Activated CD4-positive, alpha-beta T cell treated with anti-CD3 and anti-CD28 coated beads for 36 hours (primary cell): Measurements from ENCODE around the gene VAPB. TPM values are rescaled to one million over a fixed set of nuclear protein-coding genes. Genes with fewer than 3 reads are reported as not detected.

Source experiments
- ATAC-seq: fragments of 200-7000 bp; cut with Tn5 transposase; one replicate; pipeline ENCODE4 v1.10.0; 2021; ENCODE audit warnings: mild to moderate bottlenecking, moderate library complexity
- CTCF ChIA-PET: fragments of 350-600 bp; sonication (Branson Sonifier 250); formaldehyde crosslinking; loops from one replicate; lab custom pipeline; 2021; ENCODE audit warnings: antibody characterized with exemption; lab: Charles Lee
- POLR2A ChIA-PET: fragments of 350-600 bp; sonication (Branson Sonifier 250); formaldehyde crosslinking; loops from one replicate; lab custom pipeline; 2021; ENCODE audit warnings: antibody characterized with exemption, inconsistent platforms; lab: Charles Lee
- DNase-seq: peaks from one replicate; pipeline ENCODE4 v3.0.0-alpha.2; 2020
- H3K27ac Mint-ChIP-seq: one replicate; pipeline ENCODE4 v1.8.0; 2021; ENCODE audit warnings: mixed read lengths
- H3K27me3 Mint-ChIP-seq: one replicate; pipeline ENCODE4 v1.8.0; 2021; ENCODE audit warnings: mixed read lengths
- H3K36me3 Mint-ChIP-seq: one replicate; pipeline ENCODE4 v1.8.0; 2021; ENCODE audit warnings: low read depth, mixed read lengths
- H3K4me1 Mint-ChIP-seq: one replicate; pipeline ENCODE4 v1.8.0; 2021; ENCODE audit warnings: mixed read lengths
- H3K4me3 Mint-ChIP-seq: one replicate; pipeline ENCODE4 v1.8.0; 2021; ENCODE audit warnings: mild to moderate bottlenecking, moderate library complexity, mixed read lengths
- H3K9me3 Mint-ChIP-seq: one replicate; pipeline ENCODE4 v1.8.0; 2021; ENCODE audit warnings: low read depth, mixed read lengths
- intact Hi-C, 2 experiments: fragments of 100-400 bp; cut with DNase I in 1 of 2; cut with micrococcal nuclease in 1 of 2; formaldehyde crosslinking; loops; one replicate each; pipeline versions ENCODE4 v1.14.2 to v1.15.1; 2022 to 2024; cut with DNase I, micrococcal nuclease
- total RNA-seq, 2 experiments: library from RNA; stranded (reverse); gene quantifications; one replicate each; pipeline ENCODE4 v1.2.3, GENCODE V29; 2021

VAPB gene
- total RNA-seq, 2 experiments from 2014 or later, result 43.9 to 54.5 TPM

GRCh38 chr20:58377766-58378401, 11.1 kb upstream of the VAPB start:
- Mint-ChIP-seq H3K36me3 (peaks cover 2% of the 10 kb centered on the region), H3K27ac (no peak overlapping the region), H3K4me3 (no peak overlapping the region), H3K4me1 (no peaks in the 10 kb centered on the region), H3K9me3 (peaks cover 9% of the 10 kb centered on the region), H3K27me3 (peaks cover 23% of the 10 kb centered on the region)
- ATAC-seq (no peak), DNase-seq (no peak)
- intact Hi-C loops, result no loop called here
- POLR2A ChIA-PET, result no interaction called here
- CTCF ChIA-PET, result no interaction called here

GRCh38 chr20:58378704-58379103, 10.3 kb upstream of the VAPB start:
- Mint-ChIP-seq H3K27me3 (peaks cover 23% of the 10 kb centered on the region), H3K4me3 (no peak overlapping the region), H3K36me3 (peaks cover 2% of the 10 kb centered on the region), H3K4me1 (no peaks in the 10 kb centered on the region), H3K9me3 (peaks cover 9% of the 10 kb centered on the region), H3K27ac (no peak overlapping the region)
- ATAC-seq, result no peak
- ChIA-PET CTCF (no interaction called here), POLR2A (no interaction called here)
- DNase-seq, result no peak
- intact Hi-C loops, result no loop called here

DNA sequence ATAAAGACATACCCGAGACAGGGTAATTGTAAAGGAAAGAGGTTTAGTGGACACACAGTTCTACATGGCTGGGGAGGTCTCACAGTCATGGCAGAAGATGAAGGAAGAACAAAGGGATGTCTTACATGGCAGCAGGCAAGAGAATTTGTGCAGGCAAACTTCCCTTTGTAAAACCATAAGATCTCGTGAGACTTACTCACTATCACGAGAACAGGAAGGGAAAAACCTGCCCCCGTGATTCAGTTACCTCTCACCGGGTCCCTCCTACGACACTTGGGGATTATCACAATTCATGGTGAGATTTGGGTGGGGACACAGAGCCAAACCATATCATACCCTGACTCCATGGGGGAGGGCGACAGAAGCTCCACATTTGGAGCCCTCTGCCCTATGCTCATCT, 7.4 kb upstream of the VAPB start:
- H3K9me3 Mint-ChIP-seq, result peaks cover 9% of the 10 kb centered on the region
- H3K36me3 Mint-ChIP-seq, result peaks cover 2% of the 10 kb centered on the region
- no peak for DNase-seq
- ChIA-PET POLR2A (no interaction called here), CTCF (no interaction called here)
- H3K4me3 Mint-ChIP-seq, result no peak overlapping the region
- H3K27ac Mint-ChIP-seq, result no peak overlapping the region
- intact Hi-C loops, result loop anchor here in 1 of 2 experiments (10.0 kb wide), 1 partner anchor 757 kb away; the partner anchor contains the start of gene ZBP1
- no peaks in the 10 kb centered on the region for H3K4me1 Mint-ChIP-seq
- no peak for ATAC-seq
- peaks cover 22% of the 10 kb centered on the region for H3K27me3 Mint-ChIP-seq

- CTCF ChIA-PET, result interaction anchor here (1.1 to 1.2 kb wide), 2 partner anchors 15 to 145 kb away, joined by 3 read pairs; no protein-coding TSS in a partner anchor
- Mint-ChIP-seq H3K4me1 (no peaks in the 10 kb centered on the region), H3K27ac (no peak overlapping the region), H3K36me3 (peaks cover 2% of the 10 kb centered on the region), H3K4me3 (no peak overlapping the region), H3K27me3 (peaks cover 22% of the 10 kb centered on the region), H3K9me3 (peaks cover 9% of the 10 kb centered on the region)
- POLR2A ChIA-PET, result no interaction called here
- ATAC-seq (no peak), DNase-seq (no peak)
- intact Hi-C loops, result loop anchor here in 1 of 2 experiments (10.0 kb wide), 1 partner anchor 757 kb away; the partner anchor contains the start of gene ZBP1
Observed at GRCh38 chr20:58382096-58382495, 6.9 kb upstream of the VAPB start.

DNA sequence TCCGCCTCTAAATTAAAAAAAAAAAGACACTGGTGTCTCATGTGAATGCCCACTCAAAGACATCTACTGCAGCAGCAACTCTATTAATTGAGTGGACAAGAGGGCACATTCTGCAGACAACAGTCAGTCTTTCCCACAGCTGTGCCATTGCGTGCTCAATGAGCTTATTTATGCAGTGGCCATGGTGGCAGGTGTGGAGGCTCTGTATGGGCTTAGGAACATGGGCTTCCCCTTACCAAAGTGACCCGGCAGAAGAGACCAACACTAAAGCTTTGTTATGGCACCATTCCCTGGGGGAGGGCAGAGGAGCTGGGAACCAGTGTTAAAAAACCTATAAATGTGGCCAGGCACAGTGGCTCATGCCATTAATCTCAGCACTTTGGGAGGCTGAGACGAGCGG, 4.2 kb upstream of the VAPB start:
- ATAC-seq (no peak), DNase-seq (no peak)
- Mint-ChIP-seq H3K36me3 (peaks cover 4% of the 10 kb centered on the region), H3K4me1 (peaks cover 2% of the 10 kb centered on the region), H3K27ac (no peak overlapping the region), H3K4me3 (no peak overlapping the region), H3K27me3 (peaks cover 8% of the 10 kb centered on the region), H3K9me3 (peaks cover 10% of the 10 kb centered on the region)
- intact Hi-C loops, result loop anchor here in 1 of 2 experiments (5.0 to 10.0 kb wide), 2 partner anchors 673 to 760 kb away; partner anchors contain the start of genes PMEPA1 and ZBP1
- ChIA-PET POLR2A (no interaction called here), CTCF (no interaction called here)

DNA sequence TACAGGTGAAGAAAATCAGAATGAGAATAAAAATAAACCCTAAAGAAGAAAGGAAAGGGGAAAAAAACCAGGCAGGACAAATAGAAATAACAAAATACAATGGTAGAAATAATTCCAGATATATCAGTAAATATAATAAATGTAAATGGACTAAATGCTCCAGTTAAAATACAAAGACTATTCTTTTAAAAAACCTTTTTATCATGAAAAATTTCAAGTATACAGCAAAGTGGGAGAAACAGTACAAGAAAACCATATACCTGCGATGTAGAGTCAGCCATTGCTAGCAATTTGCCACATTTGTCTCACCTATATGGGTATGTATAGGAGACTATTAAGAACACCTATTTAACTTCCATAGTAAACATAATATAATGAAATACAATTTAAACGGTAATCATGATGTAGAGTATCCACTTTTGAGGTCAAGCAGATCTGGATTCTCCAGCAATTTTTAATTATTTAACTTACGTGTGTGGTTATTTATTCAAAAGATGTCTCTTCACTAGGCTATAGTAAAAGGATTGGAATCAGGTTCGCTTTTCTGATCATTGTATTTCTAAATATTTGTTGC, 914 bp upstream of the VAPB start:
- intact Hi-C loops, result loop anchor here (2.0 to 10.0 kb wide), 4 partner anchors 151 to 989 kb away; partner anchors contain the start of genes PMEPA1 (in 1 of the 2) and ZBP1 (in 1 of the 2)
- Mint-ChIP-seq H3K36me3 (peaks cover 29% of the 10 kb centered on the region), H3K9me3 (peaks cover 3% of the 10 kb centered on the region), H3K27me3 (peaks cover 2% of the 10 kb centered on the region), H3K27ac (no peak overlapping the region), H3K4me1 (peaks cover 33% of the 10 kb centered on the region), H3K4me3 (no peak overlapping the region)
- ATAC-seq (no peak), DNase-seq (no peak)
- CTCF ChIA-PET, result interaction anchor here (0.6 to 1.6 kb wide), 3 partner anchors 28 to 151 kb away, joined by 3 to 14 read pairs (median 3); no protein-coding TSS in a partner anchor
- POLR2A ChIA-PET, result interaction anchor here (0.8 to 1.9 kb wide), 3 partner anchors 31 to 501 kb away, joined by 3 to 14 read pairs (median 4); no protein-coding TSS in a partner anchor

DNA sequence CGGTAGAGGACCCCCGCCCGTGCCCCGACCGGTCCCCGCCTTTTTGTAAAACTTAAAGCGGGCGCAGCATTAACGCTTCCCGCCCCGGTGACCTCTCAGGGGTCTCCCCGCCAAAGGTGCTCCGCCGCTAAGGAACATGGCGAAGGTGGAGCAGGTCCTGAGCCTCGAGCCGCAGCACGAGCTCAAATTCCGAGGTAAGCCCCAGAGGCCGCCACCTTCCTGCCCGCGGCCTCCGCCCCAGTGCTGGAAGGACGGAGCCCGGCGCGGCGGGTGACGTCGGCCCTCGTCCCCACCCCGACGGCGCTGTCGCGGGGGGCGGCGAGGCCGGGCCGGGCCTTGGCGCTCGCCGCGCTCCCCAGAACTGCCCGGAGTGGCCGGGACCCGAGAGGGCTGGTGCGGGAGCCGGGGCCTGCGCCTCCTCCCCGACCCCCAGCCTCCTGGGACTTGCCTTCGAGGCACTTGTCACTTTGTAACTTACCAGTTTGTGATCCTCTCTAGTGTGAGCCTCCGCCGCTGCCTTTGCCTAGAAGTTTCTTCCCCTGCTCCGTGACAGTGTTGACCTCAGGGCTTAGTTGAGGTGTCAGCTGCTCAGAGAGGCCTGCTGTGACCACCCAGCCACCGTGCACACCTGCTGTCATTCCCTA, 417 bp downstream of the VAPB start:
- intact Hi-C loops, result loop anchor here (1.0 to 10.0 kb wide), 11 partner anchors 19 to 991 kb away; partner anchors contain the start of genes RAB22A (in 2 of the 2), NPEPL1 (in 1 of the 2), PMEPA1 (in 1 of the 2) and STX16 (in 1 of the 2)
- DNase-seq (peak; percentile 46), ATAC-seq (peak; percentile 27)
- H3K9me3 Mint-ChIP-seq, result peaks cover 3% of the 10 kb centered on the region
- H3K4me3 Mint-ChIP-seq, result peak overlapping the region; percentile 100
- ChIA-PET POLR2A (interaction anchor here (0.8 to 1.9 kb wide), 5 partner anchors 19 to 500 kb away, joined by 3 to 14 read pairs (median 4); no protein-coding TSS in a partner anchor), CTCF (interaction anchor here (0.8 to 1.6 kb wide), 6 partner anchors 8 to 155 kb away, joined by 3 to 14 read pairs (median 3); no protein-coding TSS in a partner anchor)
- peak overlapping the region; percentile 97 for H3K27ac Mint-ChIP-seq
- peaks cover 43% of the 10 kb centered on the region for H3K4me1 Mint-ChIP-seq
- H3K27me3 Mint-ChIP-seq, result no peaks in the 10 kb centered on the region
- peaks cover 38% of the 10 kb centered on the region for H3K36me3 Mint-ChIP-seq

GRCh38 chr20:58389968-58390658, 1.1 kb downstream of the VAPB start:
- Mint-ChIP-seq H3K36me3 (peaks cover 42% of the 10 kb centered on the region), H3K4me3 (peak overlapping the region; percentile 100), H3K9me3 (peaks cover 3% of the 10 kb centered on the region), H3K4me1 (peaks cover 47% of the 10 kb centered on the region), H3K27ac (peak overlapping the region; percentile 97), H3K27me3 (no peaks in the 10 kb centered on the region)
- intact Hi-C loops, result loop anchor here (1.0 to 10.0 kb wide), 11 partner anchors 18 to 991 kb away; partner anchors contain the start of genes RAB22A (in 2 of the 2), NPEPL1 (in 1 of the 2), PMEPA1 (in 1 of the 2) and STX16 (in 1 of the 2)
- ChIA-PET POLR2A (interaction anchor here (1.9 kb wide), 1 partner anchor 84 kb away, joined by 14 read pairs; no protein-coding TSS in a partner anchor), CTCF (interaction anchor here (1.2 to 1.4 kb wide), 2 partner anchors 44 to 154 kb away, joined by 3 read pairs; no protein-coding TSS in a partner anchor)
- no peak for ATAC-seq
- no peak for DNase-seq

DNA sequence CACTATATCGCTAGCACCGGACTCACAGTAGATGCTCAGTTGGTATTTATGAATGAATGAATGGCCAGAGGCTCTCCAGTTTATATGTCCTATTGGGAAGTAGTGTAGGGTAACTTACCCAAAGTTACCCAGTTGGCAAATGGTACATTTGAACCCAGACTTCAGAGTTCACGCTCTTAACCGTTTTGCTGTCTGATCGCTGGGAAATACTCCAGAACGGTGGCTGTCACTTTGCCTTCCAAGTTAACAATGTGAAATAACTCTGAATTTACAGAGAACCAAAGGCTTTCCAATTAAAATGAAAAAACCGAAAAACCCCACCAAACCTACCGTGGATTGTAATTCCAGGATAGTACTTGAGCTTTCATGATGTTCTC, 1.6 kb downstream of the VAPB start:
- DNase-seq (no peak), ATAC-seq (no peak)
- H3K36me3 Mint-ChIP-seq, result peaks cover 46% of the 10 kb centered on the region
- peaks cover 52% of the 10 kb centered on the region for H3K4me1 Mint-ChIP-seq
- POLR2A ChIA-PET, result no interaction called here
- peaks cover 3% of the 10 kb centered on the region for H3K9me3 Mint-ChIP-seq
- intact Hi-C loops, result no loop called here
- CTCF ChIA-PET, result interaction anchor here (1.2 kb wide), 1 partner anchor 155 kb away, joined by 3 read pairs; no protein-coding TSS in a partner anchor
- peak overlapping the region; percentile 100 for H3K4me3 Mint-ChIP-seq
- H3K27ac Mint-ChIP-seq, result peak overlapping the region; percentile 97
- H3K27me3 Mint-ChIP-seq, result no peaks in the 10 kb centered on the region

DNA sequence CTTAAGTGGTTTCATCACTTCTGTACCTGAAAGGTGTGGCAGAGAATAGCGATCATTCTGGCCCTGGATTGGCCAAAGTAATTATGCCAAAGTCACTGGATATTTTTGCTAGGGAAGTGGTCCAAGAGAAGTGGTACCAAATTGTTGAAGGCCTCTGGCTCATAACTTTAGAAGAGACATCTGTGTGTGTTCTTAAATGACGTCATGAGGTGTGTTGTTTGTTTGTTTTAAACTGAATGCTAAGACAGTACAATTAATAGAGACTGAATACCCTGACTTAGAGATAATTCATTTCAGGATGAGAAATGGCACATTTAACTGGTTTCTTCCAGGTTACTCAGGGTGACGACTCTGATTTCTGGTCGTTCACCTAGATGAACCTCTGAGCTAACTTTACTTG, 3.3 kb downstream of the VAPB start:
- peak overlapping the region; percentile 16 for H3K27ac Mint-ChIP-seq
- H3K27me3 Mint-ChIP-seq, result no peaks in the 10 kb centered on the region
- POLR2A ChIA-PET, result interaction anchor here (0.6 kb wide), 1 partner anchor 38 kb away, joined by 5 read pairs; no protein-coding TSS in a partner anchor
- CTCF ChIA-PET, result no interaction called here
- peaks cover 53% of the 10 kb centered on the region for H3K36me3 Mint-ChIP-seq
- peaks cover 3% of the 10 kb centered on the region for H3K9me3 Mint-ChIP-seq
- H3K4me1 Mint-ChIP-seq, result peaks cover 67% of the 10 kb centered on the region
- intact Hi-C loops, result no loop called here
- DNase-seq (no peak), ATAC-seq (no peak)
- no peak overlapping the region for H3K4me3 Mint-ChIP-seq
